HEK293 (cell line): ENCODE results near the gene DDX28.
A peak's percentile ranks its signal among the peaks of the same experiment; 100 is the strongest.

Source experiments
- CTCF ChIA-PET: fragments of 350-600 bp; formaldehyde crosslinking; extraction: SDS; loops from one replicate; lab custom pipeline; 2021; ENCODE audit warnings: antibody characterized with exemption; lab: Yijun Ruan, JAX
- POLR2A ChIA-PET: fragments of 300-600 bp; formaldehyde crosslinking; extraction: SDS; loops from one replicate; lab custom pipeline; 2020; ENCODE audit warnings: antibody characterized with exemption, inconsistent platforms; lab: Yijun Ruan, JAX
- H3K27ac ChIP-seq: fragments of 200-500 bp; sonication (Bioruptor generic); 2 replicates; pipeline ENCODE4 v1.5.1; 2014; ENCODE audit warnings: low read depth, low read length, control low read depth, inconsistent platforms; ENCODE audit errors: extremely low read depth
- H3K36me3 ChIP-seq, 2 experiments: fragments of 200-500 bp in 1 of 2; sonication (Bioruptor generic) in 1 of 2; 1 replicate in 1 of 2; 2 replicates in 1 of 2; pipeline ENCODE4 v1.5.1; 2014 to 2017; ENCODE audit warnings: inconsistent platforms in 2 of 2, low read length in 2 of 2; ENCODE audit not compliant: control insufficient read depth in 2 of 2, insufficient read depth in 1 of 2
- H3K4me1 ChIP-seq: fragments of 200-500 bp; sonication (Bioruptor generic); 2 replicates; pipeline ENCODE4 v1.5.1; 2014; ENCODE audit warnings: mild to moderate bottlenecking, low read length, inconsistent platforms; ENCODE audit not compliant: control insufficient read depth, insufficient read depth
- H3K4me3 ChIP-seq: 2 replicates; pipeline ENCODE4 v1.5.1; 2011; ENCODE audit warnings: low read depth, mild to moderate bottlenecking, control low read depth, low read length, moderate library complexity
- H3K9me3 ChIP-seq: fragments of 200-500 bp; sonication (Bioruptor generic); 2 replicates; pipeline ENCODE4 v1.5.1; 2014; ENCODE audit warnings: low read depth, low read length, inconsistent platforms; ENCODE audit not compliant: control insufficient read depth, insufficient read depth
- BCL11A ChIP-seq: fragments of 450-650 bp; formaldehyde crosslinking; IDR thresholded peaks from 2 replicates; pipeline ENCODE4 v1.5.1; 2016; ENCODE audit warnings: low read depth, missing biosample characterization, missing genetic modification characterization
- BCL6B ChIP-seq: fragments of 450-650 bp; formaldehyde crosslinking; IDR thresholded peaks from 2 replicates; pipeline ENCODE4 v1.5.1; 2017; ENCODE audit warnings: missing biosample characterization, missing genetic modification characterization
- EGR2 ChIP-seq: fragments of 450-650 bp; formaldehyde crosslinking; IDR thresholded peaks from 2 replicates; pipeline ENCODE4 v1.5.1; 2016; ENCODE audit warnings: low read depth, missing biosample characterization, missing genetic modification characterization
- PRDM6 ChIP-seq: fragments of 450-650 bp; formaldehyde crosslinking; IDR thresholded peaks from 2 replicates; pipeline ENCODE4 v1.5.1; 2017; ENCODE audit warnings: missing biosample characterization, missing genetic modification characterization
- SP7 ChIP-seq: fragments of 450-650 bp; formaldehyde crosslinking; IDR thresholded peaks from 2 replicates; pipeline ENCODE4 v1.5.1; 2016; ENCODE audit warnings: missing biosample characterization, missing genetic modification characterization
- WT1 ChIP-seq: fragments of 450-650 bp; formaldehyde crosslinking; IDR thresholded peaks from 2 replicates; pipeline ENCODE4 v1.5.1; 2016; ENCODE audit warnings: missing biosample characterization, missing genetic modification characterization
- ZBTB21 ChIP-seq: fragments of 450-650 bp; formaldehyde crosslinking; IDR thresholded peaks from 2 replicates; pipeline ENCODE4 v1.5.1; 2017; ENCODE audit warnings: missing biosample characterization, missing genetic modification characterization
- ZBTB48 ChIP-seq: fragments of 450-650 bp; formaldehyde crosslinking; IDR thresholded peaks from 2 replicates; pipeline ENCODE4 v1.5.1; 2016; ENCODE audit warnings: missing biosample characterization, missing genetic modification characterization
- ZFP37 ChIP-seq: fragments of 450-650 bp; formaldehyde crosslinking; IDR thresholded peaks from 2 replicates; pipeline ENCODE4 v1.5.1; 2016; ENCODE audit warnings: missing biosample characterization, missing genetic modification characterization
- ZNF121 ChIP-seq: fragments of 450-650 bp; formaldehyde crosslinking; IDR thresholded peaks from 2 replicates; pipeline ENCODE4 v1.5.1; 2016; ENCODE audit warnings: missing biosample characterization, missing genetic modification characterization
- ZNF169 ChIP-seq: fragments of 450-650 bp; formaldehyde crosslinking; IDR thresholded peaks from 2 replicates; pipeline ENCODE4 v1.5.1; 2016; ENCODE audit warnings: missing biosample characterization, missing genetic modification characterization
- ZNF18 ChIP-seq: fragments of 450-650 bp; formaldehyde crosslinking; IDR thresholded peaks from 2 replicates; pipeline ENCODE4 v1.5.1; 2016; ENCODE audit warnings: missing biosample characterization, missing genetic modification characterization
- ZNF23 ChIP-seq: fragments of 450-650 bp; formaldehyde crosslinking; IDR thresholded peaks from 2 replicates; pipeline ENCODE4 v1.5.1; 2016; ENCODE audit warnings: missing biosample characterization, missing genetic modification characterization, borderline replicate concordance
- ZNF248 ChIP-seq: fragments of 450-650 bp; formaldehyde crosslinking; IDR thresholded peaks from 2 replicates; pipeline ENCODE4 v1.5.1; 2017; ENCODE audit warnings: missing biosample characterization, missing genetic modification characterization
- ZNF266 ChIP-seq: fragments of 450-650 bp; formaldehyde crosslinking; IDR thresholded peaks from 2 replicates; pipeline ENCODE4 v1.5.1; 2016; ENCODE audit warnings: missing biosample characterization, missing genetic modification characterization, low read depth
- ZNF501 ChIP-seq: fragments of 450-650 bp; formaldehyde crosslinking; IDR thresholded peaks from 2 replicates; pipeline ENCODE4 v1.5.1; 2016; ENCODE audit warnings: missing biosample characterization, missing genetic modification characterization
- ZNF510 ChIP-seq: fragments of 450-650 bp; formaldehyde crosslinking; IDR thresholded peaks from 2 replicates; pipeline ENCODE4 v1.5.1; 2018; ENCODE audit warnings: mild to moderate bottlenecking, missing genetic modification characterization, missing biosample characterization; ENCODE audit not compliant: insufficient replicate concordance
- ZNF514 ChIP-seq: fragments of 450-650 bp; formaldehyde crosslinking; IDR thresholded peaks from 2 replicates; pipeline ENCODE4 v1.5.1; 2016; ENCODE audit warnings: missing biosample characterization, missing genetic modification characterization
- ZNF530 ChIP-seq: fragments of 450-650 bp; formaldehyde crosslinking; IDR thresholded peaks from 2 replicates; pipeline ENCODE4 v1.5.1; 2016; ENCODE audit warnings: low read depth, missing biosample characterization, missing genetic modification characterization
- ZNF561 ChIP-seq: fragments of 450-650 bp; IDR thresholded peaks from 2 replicates; pipeline ENCODE4 v1.5.1; 2018; ENCODE audit warnings: missing biosample characterization, missing genetic modification characterization, borderline replicate concordance
- ZNF664 ChIP-seq: fragments of 450-650 bp; formaldehyde crosslinking; IDR thresholded peaks from 2 replicates; pipeline ENCODE4 v1.5.1; 2016; ENCODE audit warnings: missing biosample characterization, missing genetic modification characterization
- ZNF777 ChIP-seq: fragments of 450-650 bp; formaldehyde crosslinking; IDR thresholded peaks from 2 replicates; pipeline ENCODE4 v1.5.1; 2017; ENCODE audit warnings: missing biosample characterization, missing genetic modification characterization, borderline replicate concordance
- ZSCAN18 ChIP-seq: fragments of 450-650 bp; formaldehyde crosslinking; IDR thresholded peaks from 2 replicates; pipeline ENCODE4 v1.5.1; 2016; ENCODE audit warnings: missing biosample characterization, missing genetic modification characterization

DDX28 gene

GRCh38 chr16:67989322-67990017 is 33.6 kb downstream of the DDX28 start (continued):
- no peak for TF ChIP-seq PRDM6
- TF ChIP-seq ZNF510: no peak
- TF ChIP-seq, all 188 proteins: peak for 0

- ChIA-PET POLR2A (no interaction called here), CTCF (interaction anchor here (1.0 to 1.2 kb wide), 3 partner anchors 15 to 52 kb away, joined by 3 to 6 read pairs (median 6); partner anchors contain the start of gene DUS2)
- Histone ChIP-seq H3K9me3 (no peaks in the 10 kb centered on the region), H3K27ac (no peak overlapping the region), H3K36me3 (no peaks in the 10 kb centered on the region), H3K4me3 (no peak overlapping the region), H3K4me1 (no peaks in the 10 kb centered on the region)
- TF ChIP-seq ZNF121 (tag by site-specific recombination) (peak; percentile 69; the same call in 1 of the 2 replicates), BCL11A (tag by site-specific recombination) (no peak)
Observed at GRCh38 chr16:67988675-67989074, 34.4 kb downstream of the DDX28 start.

- Histone ChIP-seq H3K4me3 (no peak overlapping the region), H3K9me3 (no peaks in the 10 kb centered on the region), H3K27ac (no peak overlapping the region), H3K4me1 (no peaks in the 10 kb centered on the region), H3K36me3 (no peaks in the 10 kb centered on the region)
- CTCF ChIA-PET: interaction anchor here (0.6 to 1.3 kb wide), 2 partner anchors 52 to 59 kb away, joined by 4 read pairs; no protein-coding TSS in a partner anchor
- TF ChIP-seq ZNF266 (tag by site-specific recombination) (no peak), BCL6B (tag by site-specific recombination) (no peak), ZNF23 (tag by site-specific recombination) (no peak), ZNF169 (tag by site-specific recombination) (no peak), SP7 (tag by site-specific recombination) (no peak), ZNF664 (tag by site-specific recombination) (no peak), ZNF18 (tag by site-specific recombination) (no peak), ZNF777 (tag by site-specific recombination) (no peak), ZNF514 (tag by site-specific recombination) (no peak), EGR2 (no peak), WT1 (tag by site-specific recombination) (no peak), ZNF248 (no peak), ZFP37 (no peak), ZBTB48 (tag by site-specific recombination) (no peak), ZNF530 (tag by site-specific recombination) (no peak), ZSCAN18 (no peak), ZNF501 (no peak), ZNF561 (tag by site-specific recombination) (no peak), ZBTB21 (tag by site-specific recombination) (no peak)
- POLR2A ChIA-PET: interaction anchor here (0.8 kb wide), 1 partner anchor 21 kb away, joined by 3 read pairs; no protein-coding TSS in a partner anchor
Observed at GRCh38 chr16:67987460-67988160, 35.4 kb downstream of the DDX28 start.
